ENCODE results near the gene DLX4.

GRCh38 chr17:49952912-49953497 is 16.0 kb upstream of the DLX4 start:
- TF ChIP-seq CTCF (IDR thresholded peaks at IDR 0.05; ENCODE audit: insufficient read depth, low read depth, low read length) (no peak), EZH2 (IDR thresholded peaks at IDR 0.05; ENCODE audit: insufficient read depth, low read length) (no peak)

Measured in astrocyte (in vitro differentiated cells and primary cell).